Gastroesophageal sphincter (tissue), 3 donors: Measurements from ENCODE around the gene POLD2.

ENCODE experiments used
- EP300 ChIP-seq: sonication (generic); formaldehyde crosslinking; IDR thresholded peaks from one replicate; pipeline ENCODE4 v1.6.1; 2017; ENCODE audit warnings: antibody characterized with exemption, mild to moderate bottlenecking
- POLR2A ChIP-seq, 2 donors: fragments of 450-650 bp; IDR thresholded peaks; one replicate each; pipeline ENCODE4 v1.6.1; 2017; ENCODE audit warnings: antibody characterized with exemption in 2 of 2, mild to moderate bottlenecking in 2 of 2, moderate library complexity in 1 of 2
- POLR2AphosphoS5 ChIP-seq: sonication (generic); formaldehyde crosslinking; IDR thresholded peaks from one replicate; pipeline ENCODE4 v1.6.1; 2017; ENCODE audit warnings: antibody characterized with exemption
- TF ChIP-seq, protein P1 (sequence below), 4 experiments: fragments of 200-600 bp in 2 of 4; fragments of 450-650 bp in 2 of 4; sonication (generic) in 1 of 4; IDR thresholded peaks; one replicate each; pipeline ENCODE4 v1.5.1; 2017 to 2019; ENCODE audit warnings: antibody characterized with exemption in 4 of 4, mild to moderate bottlenecking in 2 of 4, moderate library complexity in 2 of 4

- TF ChIP-seq, protein P1, sequence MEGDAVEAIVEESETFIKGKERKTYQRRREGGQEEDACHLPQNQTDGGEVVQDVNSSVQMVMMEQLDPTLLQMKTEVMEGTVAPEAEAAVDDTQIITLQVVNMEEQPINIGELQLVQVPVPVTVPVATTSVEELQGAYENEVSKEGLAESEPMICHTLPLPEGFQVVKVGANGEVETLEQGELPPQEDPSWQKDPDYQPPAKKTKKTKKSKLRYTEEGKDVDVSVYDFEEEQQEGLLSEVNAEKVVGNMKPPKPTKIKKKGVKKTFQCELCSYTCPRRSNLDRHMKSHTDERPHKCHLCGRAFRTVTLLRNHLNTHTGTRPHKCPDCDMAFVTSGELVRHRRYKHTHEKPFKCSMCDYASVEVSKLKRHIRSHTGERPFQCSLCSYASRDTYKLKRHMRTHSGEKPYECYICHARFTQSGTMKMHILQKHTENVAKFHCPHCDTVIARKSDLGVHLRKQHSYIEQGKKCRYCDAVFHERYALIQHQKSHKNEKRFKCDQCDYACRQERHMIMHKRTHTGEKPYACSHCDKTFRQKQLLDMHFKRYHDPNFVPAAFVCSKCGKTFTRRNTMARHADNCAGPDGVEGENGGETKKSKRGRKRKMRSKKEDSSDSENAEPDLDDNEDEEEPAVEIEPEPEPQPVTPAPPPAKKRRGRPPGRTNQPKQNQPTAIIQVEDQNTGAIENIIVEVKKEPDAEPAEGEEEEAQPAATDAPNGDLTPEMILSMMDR (IDR thresholded peaks at IDR 0.05) = no peak
- TF ChIP-seq POLR2AphosphoS5 (no peak), EP300 (no peak), POLR2A (IDR thresholded peaks at IDR 0.05) (no peak)
These were observed 38.8 kb upstream of the POLD2 start for GRCh38 chr7:44162179-44162578.
